Activated naive CD4-positive, alpha-beta T cell treated with anti-CD3 and anti-CD28 coated beads, Interleukin-2, amount 50 U/mL, for 16 hours (primary cell): ENCODE measurements around the gene OTOP3.
A peak's percentile ranks its signal among the peaks of the same experiment; 100 is the strongest.
"Not testable (repeated sequence)": the region's sequence is repeated elsewhere in the genome, so short reads cannot be mapped to it uniquely, and the experiment has no call there.

Source experiments
- DNase-seq: peaks from one replicate; pipeline ENCODE4 v3.0.0-alpha.2; 2020

Gene OTOP3

GRCh38 chr17:74935585-74936469 is at the start of gene OTOP3:
Gene OTOP3 (plus strand): TSS chr17:74935898. CDS start chr17:74935922, 24 bp downstream.
- DNase-seq: no peak

GRCh38 chr17:74888469-74888868 is 47.2 kb upstream of the OTOP3 start:
- DNase-seq: no peak

- no peak for DNase-seq
Observed at GRCh38 chr17:74890554-74890953, 45.1 kb upstream of the OTOP3 start.

GRCh38 chr17:74892013-74892841 is 43.5 kb upstream of the OTOP3 start:
- DNase-seq: no peak

GRCh38 chr17:74892974-74893911 is 42.5 kb upstream of the OTOP3 start, which contains the start of gene FADS6:
Gene FADS6 (minus strand): TSS chr17:74893633. CDS start chr17:74893595, 38 bp downstream.
- DNase-seq: peak; percentile 19

- no peak for DNase-seq
Observed at GRCh38 chr17:74893936-74894671, 41.6 kb upstream of the OTOP3 start.

- no peak for DNase-seq
Observed at GRCh38 chr17:74898376-74898946, 37.2 kb upstream of the OTOP3 start.

- no peak for DNase-seq
Observed at GRCh38 chr17:74900208-74900607, 35.5 kb upstream of the OTOP3 start.

- DNase-seq: no peak
Observed at GRCh38 chr17:74901353-74902135, 34.2 kb upstream of the OTOP3 start.

- DNase-seq: no peak
Observed at GRCh38 chr17:74903034-74903433, 32.7 kb upstream of the OTOP3 start.

GRCh38 chr17:74903671-74904070 is 32.0 kb upstream of the OTOP3 start:
- DNase-seq: no peak

GRCh38 chr17:74904687-74905409 is 30.9 kb upstream of the OTOP3 start:
- DNase-seq: no peak

- DNase-seq: not testable (repeated sequence)
Observed at GRCh38 chr17:74906214-74906793, 29.4 kb upstream of the OTOP3 start.

- DNase-seq: no peak
Observed at GRCh38 chr17:74907012-74907411, 28.7 kb upstream of the OTOP3 start.

- DNase-seq: not testable (repeated sequence)
Observed at GRCh38 chr17:74909097-74909496, 26.6 kb upstream of the OTOP3 start.

- DNase-seq: not testable (repeated sequence)
Observed at GRCh38 chr17:74911423-74911822, 24.3 kb upstream of the OTOP3 start.

- no peak for DNase-seq
Observed at GRCh38 chr17:74916136-74916850, 19.4 kb upstream of the OTOP3 start.

GRCh38 chr17:74916851-74917199 is 18.9 kb upstream of the OTOP3 start:
- DNase-seq: no peak

GRCh38 chr17:74917430-74917829 is 18.3 kb upstream of the OTOP3 start:
- no peak for DNase-seq
